Neuron (in vitro differentiated cells): ENCODE measurements around the gene TMEM132D.
"Not testable (repeated sequence)": the region's sequence is repeated elsewhere in the genome, so short reads cannot be mapped to it uniquely, and the experiment has no call there.

Experiments used
- H2AFZ ChIP-seq: one replicate; pipeline ENCODE4 v1.6.1; 2013; ENCODE audit warnings: low read depth, mild to moderate bottlenecking, inconsistent platforms, low read length, moderate library complexity
- H3K27me3 ChIP-seq: one replicate; pipeline ENCODE4 v1.6.1; 2013; ENCODE audit warnings: low read length; ENCODE audit not compliant: insufficient read depth
- H3K36me3 ChIP-seq: one replicate; pipeline ENCODE4 v1.6.1; 2013; ENCODE audit warnings: low read length; ENCODE audit not compliant: insufficient read depth
- H3K4me1 ChIP-seq: one replicate; pipeline ENCODE4 v1.6.1; 2013; ENCODE audit warnings: low read length; ENCODE audit not compliant: insufficient read depth
- H3K4me3 ChIP-seq: 2 replicates; pipeline ENCODE4 v1.5.1; 2013; ENCODE audit warnings: mild to moderate bottlenecking, low read length, moderate library complexity
- H3K9me3 ChIP-seq: one replicate; pipeline ENCODE4 v1.6.1; 2013; ENCODE audit warnings: low read length

The TMEM132D gene

DNA sequence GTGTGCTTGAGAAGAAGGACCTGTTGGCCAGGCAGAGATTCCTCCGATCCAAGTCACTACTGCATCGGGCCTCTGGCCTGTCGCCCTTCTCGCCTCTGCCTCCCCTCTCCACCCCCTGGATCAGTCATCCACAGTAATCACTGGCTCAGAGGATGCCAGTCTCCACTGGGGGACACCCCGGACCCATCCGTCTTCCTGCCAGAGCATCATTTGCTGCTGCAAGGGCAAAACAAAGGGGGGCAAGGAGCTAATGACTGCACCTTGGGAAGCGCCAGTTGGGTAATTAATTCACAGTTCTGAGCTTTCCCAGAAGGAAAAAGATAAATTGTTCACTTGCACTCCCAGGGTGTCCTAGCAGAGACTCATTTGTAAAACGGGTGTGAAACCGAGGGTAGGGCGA is 835.1 kb downstream of the TMEM132D start:
- no peak overlapping the region for H3K4me3 ChIP-seq
- no peaks in the 10 kb centered on the region for H3K9me3 ChIP-seq
- H2AFZ ChIP-seq = no peak overlapping the region
- peaks cover 8% of the 10 kb centered on the region for H3K4me1 ChIP-seq
- no peaks in the 10 kb centered on the region for H3K27me3 ChIP-seq
- H3K36me3 ChIP-seq = no peaks in the 10 kb centered on the region

GRCh38 chr12:129067491-129067890 is 836.3 kb downstream of the TMEM132D start:
- no peaks in the 10 kb centered on the region for H3K36me3 ChIP-seq
- no peak overlapping the region for H3K4me3 ChIP-seq
- no peaks in the 10 kb centered on the region for H3K27me3 ChIP-seq
- H3K4me1 ChIP-seq = peaks cover 8% of the 10 kb centered on the region
- H2AFZ ChIP-seq = no peak overlapping the region
- H3K9me3 ChIP-seq = no peaks in the 10 kb centered on the region

GRCh38 chr12:129064209-129064855 is 839.5 kb downstream of the TMEM132D start:
- Histone ChIP-seq H3K36me3 (no peaks in the 10 kb centered on the region), H3K27me3 (no peaks in the 10 kb centered on the region), H3K9me3 (no peaks in the 10 kb centered on the region), H3K4me3 (no peak overlapping the region), H2AFZ (no peak overlapping the region), H3K4me1 (no peaks in the 10 kb centered on the region)

DNA sequence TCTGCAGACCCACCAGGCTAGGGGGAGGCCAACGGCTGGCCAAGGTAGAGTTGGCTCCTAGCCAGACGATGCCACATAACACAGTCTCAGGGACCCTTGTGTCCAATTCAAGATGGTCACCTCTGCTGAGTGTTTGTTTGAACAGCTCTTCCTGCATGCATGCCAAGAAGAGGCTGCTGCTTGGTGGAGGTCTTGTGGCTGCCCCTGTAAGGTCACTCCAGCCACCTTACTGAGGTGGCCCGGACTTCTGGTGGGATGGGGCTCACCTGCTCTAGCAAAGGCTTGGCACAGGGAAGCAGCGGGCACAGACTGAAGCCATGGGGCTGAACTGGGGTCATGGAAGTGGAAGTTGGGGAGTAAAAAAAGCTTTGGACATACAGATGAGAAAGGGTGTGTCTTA is 840.2 kb downstream of the TMEM132D start:
- no peak overlapping the region for H3K4me3 ChIP-seq
- no peaks in the 10 kb centered on the region for H3K27me3 ChIP-seq
- H3K4me1 ChIP-seq = no peaks in the 10 kb centered on the region
- H3K9me3 ChIP-seq = no peaks in the 10 kb centered on the region
- H2AFZ ChIP-seq = no peak overlapping the region
- H3K36me3 ChIP-seq = no peaks in the 10 kb centered on the region

GRCh38 chr12:129053232-129053631 is 850.6 kb downstream of the TMEM132D start:
- H3K4me3 ChIP-seq = no peak overlapping the region

GRCh38 chr12:129052373-129052772 is 851.5 kb downstream of the TMEM132D start:
- no peaks in the 10 kb centered on the region for H3K36me3 ChIP-seq
- H3K4me3 ChIP-seq = no peak overlapping the region
- no peak overlapping the region for H2AFZ ChIP-seq
- no peaks in the 10 kb centered on the region for H3K4me1 ChIP-seq
- no peaks in the 10 kb centered on the region for H3K27me3 ChIP-seq
- no peaks in the 10 kb centered on the region for H3K9me3 ChIP-seq

More at GRCh38 chr12:129053232-129053631, 850.6 kb downstream of the TMEM132D start:
- Histone ChIP-seq H2AFZ (no peak overlapping the region), H3K4me1 (no peaks in the 10 kb centered on the region), H3K27me3 (no peaks in the 10 kb centered on the region), H3K9me3 (no peaks in the 10 kb centered on the region), H3K36me3 (no peaks in the 10 kb centered on the region)

- Histone ChIP-seq H3K4me3 (no peak overlapping the region), H3K27me3 (no peaks in the 10 kb centered on the region), H3K36me3 (no peaks in the 10 kb centered on the region), H2AFZ (no peak overlapping the region), H3K9me3 (no peaks in the 10 kb centered on the region), H3K4me1 (no peaks in the 10 kb centered on the region)
Measured at GRCh38 chr12:129049917-129050316, 853.9 kb downstream of the TMEM132D start.

GRCh38 chr12:129043334-129043733 is 860.5 kb downstream of the TMEM132D start:
- not testable (repeated sequence) for H3K27me3 ChIP-seq, H3K4me1 ChIP-seq, H3K9me3 ChIP-seq, H3K4me3 ChIP-seq, H3K36me3 ChIP-seq, H2AFZ ChIP-seq

DNA sequence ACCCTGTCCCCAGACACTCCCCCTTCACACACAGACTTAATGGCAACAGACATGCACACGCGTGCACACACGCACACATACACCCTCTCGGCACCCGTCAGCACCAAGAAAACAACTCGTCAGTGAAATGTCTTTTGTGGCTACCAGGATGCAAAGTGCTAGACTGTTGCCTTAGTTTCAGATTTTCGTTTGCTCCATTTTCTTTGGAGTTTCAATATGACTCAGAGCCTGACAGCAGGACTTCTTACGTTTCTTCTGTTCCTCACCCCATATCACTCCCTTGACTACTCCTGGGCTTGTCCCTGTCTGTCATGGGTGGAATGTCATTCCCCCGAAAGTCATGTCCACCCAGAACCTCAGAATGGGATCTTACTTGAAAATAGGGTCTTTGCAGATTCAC is 867.7 kb downstream of the TMEM132D start:
- Histone ChIP-seq H3K4me3 (no peak overlapping the region), H3K27me3 (no peaks in the 10 kb centered on the region), H3K4me1 (no peaks in the 10 kb centered on the region), H3K9me3 (no peaks in the 10 kb centered on the region), H3K36me3 (no peaks in the 10 kb centered on the region), H2AFZ (no peak overlapping the region)

GRCh38 chr12:129034558-129035289 is 869.1 kb downstream of the TMEM132D start:
- Histone ChIP-seq H3K4me3 (no peak overlapping the region), H3K27me3 (no peaks in the 10 kb centered on the region), H2AFZ (no peak overlapping the region)

DNA sequence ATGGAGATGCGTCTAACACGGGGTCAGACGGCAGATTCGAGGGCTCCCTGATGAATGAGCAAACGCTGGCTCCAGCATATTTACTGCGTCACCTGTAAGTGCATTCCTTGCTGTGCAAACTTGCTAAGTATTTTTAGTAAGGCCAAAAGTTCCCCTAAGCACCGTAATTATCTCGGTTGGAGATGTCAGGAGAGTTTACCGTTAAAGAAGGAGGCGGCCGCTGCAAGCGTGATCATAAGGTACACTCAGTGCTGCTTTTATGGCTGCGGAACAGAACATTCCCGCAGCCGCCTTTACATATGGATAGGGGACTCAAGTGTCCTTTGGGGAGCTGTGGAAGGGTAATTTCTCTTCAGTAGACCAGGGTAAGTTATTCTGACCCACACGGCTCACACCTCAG is 875.0 kb downstream of the TMEM132D start:
- Histone ChIP-seq H3K27me3 (no peaks in the 10 kb centered on the region), H2AFZ (no peak overlapping the region), H3K9me3 (no peaks in the 10 kb centered on the region), H3K36me3 (no peaks in the 10 kb centered on the region), H3K4me1 (no peaks in the 10 kb centered on the region), H3K4me3 (no peak overlapping the region)

More at GRCh38 chr12:129034558-129035289, 869.1 kb downstream of the TMEM132D start:
- H3K36me3 ChIP-seq = no peaks in the 10 kb centered on the region
- no peaks in the 10 kb centered on the region for H3K4me1 ChIP-seq
- H3K9me3 ChIP-seq = no peaks in the 10 kb centered on the region

DNA sequence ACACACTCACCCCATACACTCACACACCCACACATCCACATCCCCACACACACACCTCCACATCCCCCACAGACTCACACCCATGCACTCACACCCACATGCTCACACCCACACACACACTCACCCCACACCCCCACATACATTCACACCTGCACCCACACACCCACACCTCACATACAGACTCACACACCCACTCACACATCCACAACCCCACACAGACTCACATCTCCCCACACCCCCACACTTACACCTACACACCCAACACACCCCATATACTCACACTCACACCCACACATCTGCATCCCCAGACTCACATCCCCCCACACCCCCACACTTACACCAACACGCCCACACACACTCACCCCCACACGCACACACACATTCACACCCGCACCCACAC is 878.8 kb downstream of the TMEM132D start:
- no peaks in the 10 kb centered on the region for H3K4me1 ChIP-seq
- H2AFZ ChIP-seq = no peak overlapping the region
- no peaks in the 10 kb centered on the region for H3K36me3 ChIP-seq
- no peaks in the 10 kb centered on the region for H3K9me3 ChIP-seq
- H3K27me3 ChIP-seq = no peaks in the 10 kb centered on the region
- no peak overlapping the region for H3K4me3 ChIP-seq
